ENCODE measurements around the gene PNPLA8.
"Not testable (repeated sequence)": the region's sequence is repeated elsewhere in the genome, so short reads cannot be mapped to it uniquely, and the experiment has no call there.

Gene PNPLA8

DNA sequence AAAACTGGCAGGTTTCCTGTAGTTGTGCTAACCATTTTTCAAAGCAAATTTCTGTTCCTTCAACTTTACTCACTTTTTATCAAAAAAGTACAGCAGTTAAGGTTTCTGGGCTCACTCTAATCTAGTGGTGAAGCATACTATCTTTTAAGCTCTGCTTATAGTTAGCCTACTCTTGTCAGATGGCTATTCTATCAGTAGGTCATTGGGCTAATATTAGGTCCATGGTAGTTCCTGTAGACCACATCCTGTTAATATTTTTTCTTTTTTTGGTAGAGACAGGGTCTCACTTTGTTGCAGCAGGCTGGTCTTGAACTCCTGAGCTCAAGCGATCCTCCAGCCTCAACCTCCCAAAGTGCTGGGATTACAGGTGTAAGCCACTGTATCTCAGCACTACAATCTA, 41.8 kb downstream of the PNPLA8 start:
- no peak overlapping the region for H3K4me3 ChIP-seq (ENCODE audit: low read depth, low read length)
- ChIA-PET CTCF (interaction anchor here (6.9 kb wide), 1 partner anchor 13 kb away, joined by 66 read pairs; no protein-coding TSS in a partner anchor), POLR2A (no interaction called here)
- TF ChIP-seq, protein P1, sequence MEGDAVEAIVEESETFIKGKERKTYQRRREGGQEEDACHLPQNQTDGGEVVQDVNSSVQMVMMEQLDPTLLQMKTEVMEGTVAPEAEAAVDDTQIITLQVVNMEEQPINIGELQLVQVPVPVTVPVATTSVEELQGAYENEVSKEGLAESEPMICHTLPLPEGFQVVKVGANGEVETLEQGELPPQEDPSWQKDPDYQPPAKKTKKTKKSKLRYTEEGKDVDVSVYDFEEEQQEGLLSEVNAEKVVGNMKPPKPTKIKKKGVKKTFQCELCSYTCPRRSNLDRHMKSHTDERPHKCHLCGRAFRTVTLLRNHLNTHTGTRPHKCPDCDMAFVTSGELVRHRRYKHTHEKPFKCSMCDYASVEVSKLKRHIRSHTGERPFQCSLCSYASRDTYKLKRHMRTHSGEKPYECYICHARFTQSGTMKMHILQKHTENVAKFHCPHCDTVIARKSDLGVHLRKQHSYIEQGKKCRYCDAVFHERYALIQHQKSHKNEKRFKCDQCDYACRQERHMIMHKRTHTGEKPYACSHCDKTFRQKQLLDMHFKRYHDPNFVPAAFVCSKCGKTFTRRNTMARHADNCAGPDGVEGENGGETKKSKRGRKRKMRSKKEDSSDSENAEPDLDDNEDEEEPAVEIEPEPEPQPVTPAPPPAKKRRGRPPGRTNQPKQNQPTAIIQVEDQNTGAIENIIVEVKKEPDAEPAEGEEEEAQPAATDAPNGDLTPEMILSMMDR (IDR thresholded peaks at IDR 0.05; ENCODE audit: insufficient read depth, low read length, missing control alignments): no peak
- no peak for DNase-seq (ENCODE audit: low read depth, low spot score)

DNA sequence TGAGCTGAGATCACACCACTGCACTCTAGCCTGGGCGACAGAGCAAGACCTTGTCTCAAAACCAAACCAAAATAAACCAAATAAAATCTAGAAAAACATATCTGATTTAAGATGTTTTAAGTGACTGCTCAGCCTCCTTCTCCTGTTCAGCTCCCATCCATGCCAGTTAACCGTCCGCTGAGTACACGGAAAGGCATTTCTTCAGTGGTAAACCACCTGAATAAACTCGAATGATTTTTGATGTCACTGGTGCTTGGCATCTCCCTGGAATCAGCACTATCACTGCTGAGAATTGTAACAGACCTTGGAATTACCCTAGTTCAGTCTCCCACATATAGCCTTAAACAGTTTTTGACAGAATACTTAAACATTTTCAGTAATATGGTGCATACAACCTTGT, 45.6 kb downstream of the PNPLA8 start:
- no peak for DNase-seq (ENCODE audit: low read depth, low spot score)
- TF ChIP-seq, protein P1 (IDR thresholded peaks at IDR 0.05; ENCODE audit: insufficient read depth, low read length, missing control alignments): no peak
- CTCF ChIA-PET: interaction anchor here (1.0 to 1.4 kb wide), 3 partner anchors 16 to 301 kb away, joined by 3 read pairs; no protein-coding TSS in a partner anchor
- H3K4me3 ChIP-seq (ENCODE audit: low read depth, low read length): no peak overlapping the region
- POLR2A ChIA-PET: no interaction called here

DNA sequence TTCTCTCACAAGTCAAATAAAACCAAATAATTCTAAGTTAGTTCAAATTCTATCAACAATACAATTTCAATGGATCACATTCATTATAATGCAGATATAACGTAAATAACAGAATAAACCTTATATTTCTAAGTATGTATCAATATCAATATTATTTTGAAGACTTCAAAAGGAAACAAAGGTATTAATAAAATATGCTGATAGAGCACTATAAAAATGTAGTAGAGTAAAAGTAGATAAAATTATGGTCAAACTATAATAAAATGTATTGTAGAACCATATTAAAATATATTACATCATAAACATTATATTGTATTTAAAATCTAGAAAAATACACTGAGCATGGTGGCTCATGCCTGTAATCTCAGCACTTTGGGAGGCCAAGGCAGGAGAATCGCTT, 46.2 kb downstream of the PNPLA8 start:
- H3K4me3 ChIP-seq (ENCODE audit: low read depth, low read length): no peak overlapping the region
- CTCF ChIA-PET: interaction anchor here (1.1 to 1.5 kb wide), 2 partner anchors 17 to 19 kb away, joined by 3 read pairs; no protein-coding TSS in a partner anchor
- no peak for DNase-seq (ENCODE audit: low read depth, low spot score)
- POLR2A ChIA-PET: no interaction called here
- TF ChIP-seq, protein P1 (IDR thresholded peaks at IDR 0.05; ENCODE audit: insufficient read depth, low read length, missing control alignments): no peak

DNA sequence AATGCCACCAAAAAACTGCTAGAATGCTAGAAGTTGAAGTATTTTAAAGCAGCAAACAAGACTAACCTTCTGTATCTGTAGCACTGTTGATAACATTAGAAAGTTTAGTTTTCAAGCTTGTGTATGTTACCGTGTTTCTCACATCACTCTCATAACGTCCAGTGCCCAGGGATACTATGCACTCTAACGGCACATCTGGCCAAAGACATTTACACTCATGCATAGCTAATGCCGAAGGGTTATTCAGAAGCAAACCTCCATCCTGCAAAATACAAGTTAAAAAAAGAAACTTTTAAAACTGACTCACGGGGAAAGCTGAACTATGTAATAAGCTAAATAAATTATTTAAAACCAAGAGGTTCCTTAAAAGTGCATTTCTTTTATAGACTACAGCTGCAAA, 46.8 kb downstream of the PNPLA8 start:
- CTCF ChIA-PET: interaction anchor here (1.5 kb wide), 1 partner anchor 19 kb away, joined by 3 read pairs; no protein-coding TSS in a partner anchor

DNA sequence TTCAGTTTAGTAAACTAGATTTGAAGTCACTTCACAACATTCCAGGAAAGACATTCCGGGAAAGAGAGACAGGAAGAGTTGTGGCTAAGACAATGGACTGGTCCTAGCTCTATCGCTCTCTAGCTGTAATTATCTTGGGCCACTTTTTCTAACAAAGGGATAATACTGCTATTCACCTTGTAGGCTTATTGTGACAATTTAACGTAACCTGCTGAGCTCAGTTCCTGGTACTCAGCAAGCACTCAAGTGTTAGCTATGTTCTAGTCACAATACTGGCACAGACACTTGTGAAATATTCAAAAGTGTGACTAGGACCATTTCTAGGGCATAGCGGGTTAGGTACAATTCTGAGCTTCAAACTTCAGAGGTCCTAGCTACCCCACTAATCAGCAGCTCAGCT, 57.7 kb downstream of the PNPLA8 start:
- H3K4me3 ChIP-seq (ENCODE audit: low read depth, low read length): no peak overlapping the region
- TF ChIP-seq, protein P1 (IDR thresholded peaks at IDR 0.05; ENCODE audit: insufficient read depth, low read length, missing control alignments): no peak
- POLR2A ChIA-PET: no interaction called here
- no peak for DNase-seq (ENCODE audit: low read depth, low spot score)
- CTCF ChIA-PET: no interaction called here

More for the DNA sequence above, 46.8 kb downstream of the PNPLA8 start:
- DNase-seq (ENCODE audit: low read depth, low spot score): no peak
- no peak overlapping the region for H3K4me3 ChIP-seq (ENCODE audit: low read depth, low read length)
- TF ChIP-seq, protein P1 (IDR thresholded peaks at IDR 0.05; ENCODE audit: insufficient read depth, low read length, missing control alignments): no peak
- POLR2A ChIA-PET: no interaction called here

DNA sequence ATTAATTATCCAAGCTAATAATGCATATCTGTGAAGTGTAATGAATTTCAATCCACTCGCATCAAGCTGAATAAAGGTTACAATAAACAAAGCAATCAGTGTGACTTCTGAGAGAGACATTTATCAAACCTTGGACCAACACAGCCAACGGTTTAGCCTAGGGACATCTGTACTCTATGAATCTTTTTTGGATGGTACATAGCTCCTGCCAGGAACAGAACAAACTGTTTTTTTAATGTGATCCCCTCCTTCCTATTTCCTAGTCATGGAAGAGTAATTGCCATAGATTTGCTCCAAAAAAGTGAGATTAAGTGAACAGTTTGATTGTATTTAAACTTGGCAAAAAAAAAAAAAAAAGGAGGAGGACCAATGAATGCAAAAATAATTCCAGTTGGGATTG, 58.5 kb downstream of the PNPLA8 start:
- ChIA-PET POLR2A (no interaction called here), CTCF (interaction anchor here (1.0 kb wide), 1 partner anchor 11 kb away, joined by 3 read pairs; the partner anchor contains the start of gene NRCAM)
- no peak overlapping the region for H3K4me3 ChIP-seq (ENCODE audit: low read depth, low read length)
- no peak for DNase-seq (ENCODE audit: low read depth, low spot score)
- TF ChIP-seq, protein P1 (IDR thresholded peaks at IDR 0.05; ENCODE audit: insufficient read depth, low read length, missing control alignments): no peak

DNA sequence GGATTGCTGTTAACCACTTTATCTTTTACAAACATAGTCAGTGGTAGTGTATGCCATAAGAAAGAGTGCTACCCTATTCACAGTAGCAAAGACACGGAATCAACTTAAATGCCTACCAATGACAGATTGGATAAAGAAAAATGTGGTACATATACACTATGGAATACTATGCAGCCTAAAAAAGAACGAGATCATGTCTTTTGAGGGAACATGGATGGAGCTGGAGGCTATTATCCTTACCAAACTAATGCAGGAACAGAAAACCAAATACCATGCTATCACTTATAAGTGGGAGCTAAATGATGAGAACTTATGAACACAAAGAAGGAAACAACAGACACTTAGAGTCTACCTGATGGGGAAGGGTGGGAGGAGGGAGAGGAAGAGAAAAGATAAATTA, 59.6 kb downstream of the PNPLA8 start:
- POLR2A ChIA-PET; H3K4me3 ChIP-seq (ENCODE audit: low read depth, low read length); DNase-seq (ENCODE audit: low read depth, low spot score): not testable (repeated sequence)
- CTCF ChIA-PET: interaction anchor here (1.0 kb wide), 1 partner anchor 10 kb away, joined by 3 read pairs; the partner anchor contains the start of gene NRCAM

Measured in AG04449 (cell line).